Measurements from ENCODE around the gene ITGB5.

- TF ChIP-seq CTCF (IDR thresholded peaks at IDR 0.05; ENCODE audit: insufficient read depth, low read depth, low read length) (no peak), EZH2 (IDR thresholded peaks at IDR 0.05; ENCODE audit: insufficient read depth, low read length) (no peak)
These were observed 86.5 kb downstream of the ITGB5 start for GRCh38 chr3:124800511-124801258.
